H9 (cell line): ENCODE measurements around the gene CERS2. TPM values are rescaled to one million over a fixed set of nuclear protein-coding genes. Genes with fewer than 3 reads are reported as not detected.

ENCODE experiments used
- DNase-seq: peaks from one replicate; pipeline ENCODE4 v3.0.0-alpha.2; 2017
- H2AFZ ChIP-seq: one replicate; pipeline ENCODE4 v1.6.1; 2013; ENCODE audit warnings: mild to moderate bottlenecking, low read length, control low read depth, moderate library complexity
- H2AK5ac ChIP-seq: 2 replicates; pipeline ENCODE4 v1.6.1; 2013; ENCODE audit warnings: low read length, control low read depth, mixed read lengths; ENCODE audit not compliant: insufficient read length
- H2BK120ac ChIP-seq: one replicate; pipeline ENCODE4 v1.6.1; 2013; ENCODE audit warnings: low read depth, mild to moderate bottlenecking, low read length, control low read depth, inconsistent platforms; ENCODE audit not compliant: poor library complexity, severe bottlenecking
- H2BK12ac ChIP-seq: 2 replicates; pipeline ENCODE4 v1.6.1; 2013; ENCODE audit warnings: low read length, control low read depth, mixed read lengths, low read depth; ENCODE audit not compliant: insufficient read length
- H2BK15ac ChIP-seq: 2 replicates; pipeline ENCODE4 v1.6.1; 2013; ENCODE audit warnings: low read depth, low read length, control low read depth
- H2BK20ac ChIP-seq: one replicate; pipeline ENCODE4 v1.6.1; 2013; ENCODE audit warnings: low read depth, mild to moderate bottlenecking, low read length, control low read depth, inconsistent platforms; ENCODE audit not compliant: poor library complexity, severe bottlenecking
- H2BK5ac ChIP-seq: 2 replicates; pipeline ENCODE4 v1.6.1; 2013; ENCODE audit warnings: low read length, control low read depth, mixed read lengths; ENCODE audit not compliant: insufficient read length
- H3K14ac ChIP-seq: 2 replicates; pipeline ENCODE4 v1.6.1; 2013; ENCODE audit warnings: low read length, control low read depth; ENCODE audit not compliant: insufficient read depth
- H3K18ac ChIP-seq: 2 replicates; pipeline ENCODE4 v1.6.1; 2013; ENCODE audit warnings: low read depth, mild to moderate bottlenecking, mixed read lengths, low read length, control low read depth; ENCODE audit not compliant: insufficient read length
- H3K23ac ChIP-seq: 2 replicates; pipeline ENCODE4 v1.6.1; 2013; ENCODE audit warnings: low read length, control low read depth, mixed read lengths, low read depth; ENCODE audit not compliant: insufficient read length
- H3K23me2 ChIP-seq: 2 replicates; pipeline ENCODE4 v1.6.1; 2013; ENCODE audit warnings: low read depth, mild to moderate bottlenecking, mixed read lengths, low read length, control low read depth; ENCODE audit not compliant: insufficient read length, poor library complexity, severe bottlenecking
- H3K27ac ChIP-seq: 2 replicates; pipeline ENCODE4 v1.5.1; 2013; ENCODE audit warnings: low read length, control low read depth, mixed read lengths, low read depth; ENCODE audit not compliant: insufficient read length
- H3K27me3 ChIP-seq: 2 replicates; pipeline ENCODE4 v1.6.1; 2013; ENCODE audit warnings: low read length, control low read depth, inconsistent platforms; ENCODE audit not compliant: insufficient read depth
- H3K4ac ChIP-seq: 2 replicates; pipeline ENCODE4 v1.6.1; 2013; ENCODE audit warnings: low read depth, mild to moderate bottlenecking, control low read depth, inconsistent platforms, low read length, moderate library complexity
- H3K4me1 ChIP-seq: 2 replicates; pipeline ENCODE4 v1.6.1; 2013; ENCODE audit warnings: low read length, control low read depth, inconsistent platforms; ENCODE audit not compliant: insufficient read depth
- H3K4me2 ChIP-seq: 2 replicates; pipeline ENCODE4 v1.6.1; 2013; ENCODE audit warnings: low read length, control low read depth, mixed read lengths; ENCODE audit not compliant: insufficient read length, insufficient read depth
- H3K56ac ChIP-seq: 2 replicates; pipeline ENCODE4 v1.6.1; 2013; ENCODE audit warnings: low read depth, mild to moderate bottlenecking, mixed read lengths, low read length, control low read depth; ENCODE audit not compliant: insufficient read length
- H3K79me1 ChIP-seq: 2 replicates; pipeline ENCODE4 v1.6.1; 2013; ENCODE audit warnings: low read depth, mild to moderate bottlenecking, moderate library complexity, low read length, control low read depth, inconsistent platforms; ENCODE audit not compliant: insufficient read depth, poor library complexity, severe bottlenecking
- H3K79me2 ChIP-seq: 2 replicates; pipeline ENCODE4 v1.6.1; 2013; ENCODE audit warnings: low read length, control low read depth, inconsistent platforms; ENCODE audit not compliant: insufficient read depth
- H3K9ac ChIP-seq: 2 replicates; pipeline ENCODE4 v1.6.1; 2013; ENCODE audit warnings: low read length, control low read depth, mixed read lengths; ENCODE audit not compliant: insufficient read length; ENCODE audit errors: extremely low read depth
- H3K9me3 ChIP-seq: one replicate; pipeline ENCODE4 v1.6.1; 2013; ENCODE audit warnings: low read depth, low read length, inconsistent platforms; ENCODE audit not compliant: control insufficient read depth
- H3T11ph ChIP-seq: one replicate; pipeline ENCODE4 v1.6.1; 2013; ENCODE audit warnings: mild to moderate bottlenecking, low read length, control low read depth, inconsistent platforms
- H4K20me1 ChIP-seq: one replicate; pipeline ENCODE4 v1.6.1; 2013; ENCODE audit not compliant: control insufficient read depth, insufficient read length, insufficient read depth
- H4K5ac ChIP-seq: 2 replicates; pipeline ENCODE4 v1.6.1; 2013; ENCODE audit warnings: low read depth, mild to moderate bottlenecking, mixed read lengths, low read length, control low read depth; ENCODE audit not compliant: insufficient read length
- H4K8ac ChIP-seq: replicated peaks from 2 replicates; pipeline ENCODE4 v1.6.1; 2013; ENCODE audit warnings: low read length, control low read depth, mixed read lengths, low read depth; ENCODE audit not compliant: insufficient read length
- H4K91ac ChIP-seq: 2 replicates; pipeline ENCODE4 v1.6.1; 2013; ENCODE audit warnings: low read depth, mild to moderate bottlenecking, moderate library complexity, mixed read lengths, low read length, control low read depth; ENCODE audit not compliant: insufficient read length
- H3K27ac Mint-ChIP-seq, 3 experiments: 2 replicates in 2 of 3; 3 replicates in 1 of 3; pipeline ENCODE4 v1.8.0; 2020 to 2021; ENCODE audit warnings: mixed read lengths in 3 of 3, mild to moderate bottlenecking in 1 of 3, moderate library complexity in 1 of 3
- H3K27me3 Mint-ChIP-seq: 2 replicates; pipeline ENCODE4 v1.8.0; 2021; ENCODE audit warnings: low read depth, mild to moderate bottlenecking, moderate library complexity, mixed read lengths
- H3K36me3 Mint-ChIP-seq, 3 experiments: 2 replicates in 2 of 3; 3 replicates in 1 of 3; pipeline ENCODE4 v1.8.0; 2020 to 2021; ENCODE audit warnings: low read depth in 3 of 3, mixed read lengths in 3 of 3; ENCODE audit not compliant: insufficient read depth in 1 of 3
- H3K4me1 Mint-ChIP-seq, 2 experiments: 2 replicates each; pipeline ENCODE4 v1.8.0; 2020; ENCODE audit warnings: mixed read lengths in 2 of 2
- H3K4me3 Mint-ChIP-seq, 2 experiments: 2 replicates in 1 of 2; 3 replicates in 1 of 2; pipeline ENCODE4 v1.8.0; 2020 to 2021; ENCODE audit warnings: mild to moderate bottlenecking in 2 of 2, mixed read lengths in 2 of 2, moderate library complexity in 1 of 2
- H3K9me3 Mint-ChIP-seq, 2 experiments: 2 replicates in 1 of 2; 3 replicates in 1 of 2; pipeline ENCODE4 v1.8.0; 2020; ENCODE audit warnings: mild to moderate bottlenecking in 2 of 2, mixed read lengths in 2 of 2, moderate library complexity in 1 of 2
- CTCF ChIP-seq: fragments of 200-600 bp; sonication (generic); conservative IDR thresholded peaks from 3 replicates; pipeline ENCODE4 v1.8.0; 2021; ENCODE audit warnings: antibody characterized with exemption, mild to moderate bottlenecking
- WGBS: extraction: QIAGEN DNeasy Blood & Tissue Kit; methylation state at CpG from one replicate; pipeline ENCODE4 v1.1.7; 2013; ENCODE audit warnings: missing lambda C conversion rate, low lambda C conversion rate, mixed read lengths; ENCODE audit not compliant: insufficient read length; ENCODE audit errors: extremely low coverage; 5-methylcytosine and 5-hydroxymethylcytosine counted together
- total RNA-seq: library from RNA; stranded (reverse); gene quantifications from 2 replicates; pipeline ENCODE4 v1.2.1, GENCODE V29; 2021

CERS2 gene
- total RNA-seq, 1 experiment from 2014 or later = 201 TPM

DNA sequence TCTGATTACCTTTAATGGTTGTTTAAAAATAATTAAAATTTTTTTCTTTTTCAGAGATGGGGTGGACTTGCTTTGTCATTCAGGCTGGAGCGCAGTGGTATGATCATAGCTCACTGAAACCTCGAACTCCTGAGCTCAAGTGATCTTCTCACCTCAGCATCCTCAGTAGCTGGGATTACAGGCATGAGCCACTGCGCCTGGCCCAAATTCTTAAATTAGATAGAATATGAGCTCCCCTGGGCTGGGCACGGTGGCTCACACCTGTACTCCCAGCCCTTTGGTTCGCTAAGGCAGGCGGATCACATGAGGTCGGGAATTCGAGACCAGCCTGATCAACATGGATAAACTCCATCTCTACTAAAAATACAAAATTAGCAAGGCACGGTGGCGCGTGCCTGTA is 17.0 kb downstream of the CERS2 start:
- Histone ChIP-seq H3K4me2 (no peak overlapping the region), H3K56ac (no peak overlapping the region), H2BK12ac (no peak overlapping the region), H3K79me1 (no peaks in the 10 kb centered on the region), H2BK15ac (no peak overlapping the region), H3K4ac (no peak overlapping the region), H2AK5ac (no peak overlapping the region), H3K4me1 (no peaks in the 10 kb centered on the region), H3K79me2 (no peaks in the 10 kb centered on the region), H3T11ph (no peak overlapping the region), H3K23ac (no peak overlapping the region), H2BK5ac (no peak overlapping the region), H4K8ac (no peak overlapping the region), H2BK20ac (no peak overlapping the region), H3K27me3 (no peaks in the 10 kb centered on the region), H3K23me2 (no peaks in the 10 kb centered on the region), H3K9ac (no peak overlapping the region), H3K27ac (no peak overlapping the region), H3K18ac (no peak overlapping the region), H2AFZ (no peak overlapping the region), H4K91ac (no peak overlapping the region), H4K20me1 (no peaks in the 10 kb centered on the region), H3K9me3 (no peaks in the 10 kb centered on the region), H4K5ac (no peak overlapping the region), H3K14ac (no peak overlapping the region), H2BK120ac (no peak overlapping the region)
- no peaks in the 10 kb centered on the region for H3K4me1 Mint-ChIP-seq
- no peaks in the 10 kb centered on the region for H3K27me3 Mint-ChIP-seq
- no peak overlapping the region for H3K4me3 Mint-ChIP-seq
- peaks cover 37 to 89% (median 79%) of the 10 kb centered on the region in 3 experiments for H3K36me3 Mint-ChIP-seq
- no peak overlapping the region for H3K27ac Mint-ChIP-seq
- no peak for DNase-seq
- no peaks in the 10 kb centered on the region for H3K9me3 Mint-ChIP-seq
- no peak for TF ChIP-seq CTCF
- no CpG with 5 or more reads among the region's 11 CpGs for WGBS
